CD4-positive, alpha-beta T cell treated with Interferon gamma for 1 hour (primary cell): ENCODE measurements around the gene NFIX.

ENCODE experiments used
- DNase-seq: peaks from one replicate; pipeline ENCODE4 v3.0.0-alpha.2; 2020

NFIX gene

DNA sequence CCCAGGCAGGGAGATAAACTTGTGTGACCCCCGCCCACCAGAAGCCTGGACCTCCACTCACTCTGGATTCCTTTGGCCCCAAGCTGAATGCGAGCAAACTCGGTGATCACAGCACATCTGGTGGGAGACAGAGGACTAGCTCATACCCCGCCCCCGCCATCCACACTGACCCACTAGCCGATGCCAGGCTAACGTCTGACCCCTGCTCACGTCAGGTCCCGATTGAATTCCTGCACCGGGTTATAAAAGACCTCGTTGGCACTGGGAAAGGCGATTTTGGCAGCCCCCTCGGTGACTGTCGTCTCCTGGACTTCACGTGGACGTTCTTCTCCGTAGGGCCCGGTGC, 120.6 kb downstream of the NFIX start:
- DNase-seq: no peak

DNA sequence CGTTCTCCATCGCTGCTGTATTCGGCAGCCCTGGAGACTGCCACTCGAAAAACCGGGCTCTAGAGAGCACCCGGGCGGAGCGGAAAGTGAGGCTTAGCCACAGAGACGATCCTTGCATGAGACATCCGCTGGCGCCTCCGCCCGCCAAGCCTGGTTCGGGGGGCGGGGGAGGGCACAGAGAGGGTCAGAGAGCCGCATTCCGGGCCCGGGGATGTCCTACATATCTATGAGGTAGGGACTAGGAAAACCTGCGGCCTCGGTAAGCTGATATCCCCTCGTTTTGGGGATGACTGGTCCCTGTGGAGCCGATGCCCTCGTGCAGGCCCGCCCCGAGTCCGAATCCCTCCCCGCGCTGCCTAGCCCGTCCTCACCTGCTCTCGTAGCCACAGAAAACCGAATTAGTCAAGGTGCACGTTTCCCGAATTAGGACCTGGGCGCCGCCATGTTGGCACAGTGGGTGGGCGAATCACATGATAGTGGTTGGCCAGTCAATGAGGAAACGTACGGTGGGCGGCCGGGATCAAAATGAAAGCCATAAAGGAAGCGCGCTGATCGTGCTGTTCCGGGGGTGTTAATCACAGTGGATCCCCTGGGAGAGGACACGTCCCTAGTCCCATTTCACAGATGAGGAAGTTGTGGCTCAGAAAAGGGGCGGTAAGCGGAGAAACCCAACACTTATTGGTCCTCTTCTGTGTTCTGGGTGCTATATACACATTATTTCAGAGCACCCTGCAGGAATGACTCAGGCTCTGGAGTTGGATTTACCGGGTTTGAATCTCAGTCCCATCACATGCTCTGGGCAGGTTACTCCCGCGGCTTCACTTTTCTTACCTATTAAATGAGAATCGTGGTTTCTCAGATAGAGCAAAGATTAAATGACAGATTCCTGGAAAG, 121.3 kb downstream of the NFIX start, which contains the start of gene TRMT1:
Gene TRMT1 (minus strand): TSS at position 459 of the 894 bp plus-strand sequence. CDS start 341 bp downstream, at position 118.
- DNase-seq: peak; percentile 85

DNA sequence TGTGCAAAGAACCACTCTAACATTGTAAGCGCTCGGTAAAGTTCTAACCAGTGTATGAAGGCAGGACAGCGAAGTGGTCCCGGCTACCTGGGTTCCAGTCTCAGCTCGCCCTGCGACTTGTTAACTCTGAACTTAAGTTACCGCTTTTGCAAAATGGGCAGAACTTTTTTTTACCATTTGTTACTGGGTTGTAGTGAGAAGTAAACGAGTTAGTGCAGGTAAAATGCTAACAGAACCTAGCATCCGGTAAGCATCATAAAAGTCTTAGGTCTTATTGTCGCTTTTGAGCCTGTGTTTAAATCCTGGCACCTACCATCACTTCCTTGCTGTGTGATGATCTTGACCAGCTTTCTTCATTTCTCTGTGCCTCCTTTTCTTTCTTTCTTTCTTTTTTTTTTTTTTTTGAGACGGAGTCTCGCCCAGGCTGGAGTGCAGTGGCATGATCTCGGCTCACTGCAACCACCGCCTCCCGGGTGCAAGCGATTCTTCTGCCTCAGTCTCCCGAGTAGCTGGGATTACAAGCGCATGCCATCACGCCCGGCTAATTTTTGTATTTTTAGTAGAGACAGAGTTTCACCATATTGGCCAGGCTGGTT, 122.0 kb downstream of the NFIX start:
- DNase-seq: no peak

DNA sequence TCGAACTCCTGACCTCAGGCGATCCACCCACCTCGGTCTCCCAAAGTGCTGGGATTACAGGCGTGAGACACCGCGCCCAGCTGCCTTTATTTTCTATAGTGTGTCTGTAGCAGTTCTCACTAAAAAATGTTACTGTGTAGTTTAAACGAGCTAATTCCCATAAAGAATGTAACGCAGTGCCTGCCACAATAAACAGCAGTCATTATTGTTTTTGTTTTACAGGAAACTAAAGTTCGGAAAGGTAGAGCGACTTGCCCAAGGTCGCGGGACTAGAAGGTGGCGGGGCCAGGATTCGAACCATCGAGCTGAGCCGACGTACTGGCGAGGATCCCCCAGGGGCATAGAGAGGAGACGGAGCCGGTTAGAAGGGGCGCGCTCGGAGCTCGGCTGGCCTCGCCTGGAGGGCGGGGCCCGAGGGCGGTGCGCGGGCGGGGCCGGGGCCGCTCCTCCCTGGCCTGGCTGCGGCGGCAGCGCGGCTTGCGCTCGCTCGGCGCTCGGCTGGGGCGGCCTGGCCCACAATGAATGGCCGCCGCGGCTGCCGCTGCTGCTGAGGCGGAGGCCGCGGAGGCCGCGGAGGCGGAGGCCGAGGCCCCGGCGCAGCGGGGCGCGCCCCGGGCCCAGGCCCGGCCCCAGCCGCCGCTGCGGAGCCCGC, 122.6 kb downstream of the NFIX start, which contains the start of gene NACC1:
Gene NACC1 (plus strand): TSS at position 493 of the 652 bp plus-strand sequence. CDS start 16,944 bp downstream, outside the sequence.
- peak; percentile 91 for DNase-seq

DNA sequence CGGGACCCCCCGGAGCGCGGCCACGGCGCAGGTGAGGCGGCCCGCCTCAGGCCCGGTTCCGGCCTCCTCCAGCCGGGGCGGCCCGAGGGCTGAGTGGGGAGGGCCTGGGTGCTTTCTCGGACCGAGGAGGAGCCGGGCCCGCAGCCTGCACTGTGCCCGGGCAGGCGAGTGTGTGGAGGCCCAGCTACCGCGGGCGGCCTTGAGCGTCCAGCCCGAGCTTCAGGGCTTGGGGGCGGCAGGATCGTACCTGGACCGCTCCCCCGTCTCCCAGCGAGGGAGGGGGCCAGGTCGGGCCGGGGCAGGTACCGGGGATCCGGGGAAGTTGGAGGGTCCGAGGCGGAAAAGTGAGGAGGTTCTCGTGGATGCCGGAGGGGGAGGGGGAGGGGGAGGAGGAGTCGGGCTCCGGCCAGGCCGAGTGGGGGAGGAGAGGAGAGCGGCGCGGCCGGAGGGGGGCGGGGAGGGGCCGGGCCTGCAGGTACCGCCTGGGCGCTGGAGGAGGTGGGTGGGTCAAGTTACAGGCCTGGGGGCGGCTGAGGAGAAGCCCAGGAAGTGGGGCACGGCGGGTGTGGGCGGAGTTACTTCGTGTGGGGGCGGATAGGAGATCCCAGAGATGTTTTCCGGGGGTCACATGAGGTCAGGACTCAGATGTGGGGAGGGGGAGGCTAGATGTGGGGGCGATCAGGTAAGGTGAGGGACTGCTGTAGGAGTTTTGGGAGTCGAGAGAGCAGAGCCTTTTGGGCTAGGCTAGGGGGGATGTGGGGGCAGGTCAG, 123.3 kb downstream of the NFIX start:
- DNase-seq: peak; percentile 18

DNA sequence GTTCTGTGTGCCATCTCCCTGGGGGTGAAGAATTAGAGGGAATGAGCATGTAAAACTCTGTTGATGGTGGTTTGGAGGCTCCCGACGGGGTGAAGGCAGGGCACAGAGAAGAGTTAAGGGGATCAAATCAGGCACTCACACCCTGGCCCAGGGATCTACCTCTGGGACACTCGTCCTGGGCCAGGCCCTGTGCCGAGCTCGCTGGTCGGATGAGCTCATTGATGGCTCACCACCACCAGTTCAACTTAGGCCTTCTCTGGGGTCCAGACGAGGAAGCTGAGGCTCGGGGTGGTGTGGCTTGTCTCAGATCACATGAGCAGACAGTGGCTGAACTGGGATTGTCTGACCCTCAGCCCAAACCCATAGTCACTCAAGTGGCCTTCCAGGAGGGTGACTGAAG, 124.4 kb downstream of the NFIX start:
- no peak for DNase-seq

DNA sequence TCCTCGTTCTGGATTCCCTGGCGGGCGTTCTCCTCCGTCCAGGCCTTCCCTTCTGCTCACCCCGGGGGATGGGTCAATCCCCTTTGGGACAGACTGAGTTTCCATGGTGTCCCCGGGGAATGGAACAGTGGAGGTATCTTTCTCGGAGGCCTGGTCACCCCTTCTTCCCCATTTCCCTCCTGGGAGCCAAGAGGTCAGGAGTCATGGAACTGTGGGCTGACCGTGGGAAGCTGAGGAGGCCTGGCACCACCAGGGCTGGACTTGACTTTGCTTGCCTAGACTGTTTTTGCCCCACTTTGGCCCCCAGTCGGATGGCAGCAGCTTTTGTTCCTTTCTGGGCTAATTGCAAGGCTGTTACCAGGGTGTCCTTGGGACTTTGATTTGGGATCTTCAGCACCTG, 124.8 kb downstream of the NFIX start:
- no peak for DNase-seq

DNA sequence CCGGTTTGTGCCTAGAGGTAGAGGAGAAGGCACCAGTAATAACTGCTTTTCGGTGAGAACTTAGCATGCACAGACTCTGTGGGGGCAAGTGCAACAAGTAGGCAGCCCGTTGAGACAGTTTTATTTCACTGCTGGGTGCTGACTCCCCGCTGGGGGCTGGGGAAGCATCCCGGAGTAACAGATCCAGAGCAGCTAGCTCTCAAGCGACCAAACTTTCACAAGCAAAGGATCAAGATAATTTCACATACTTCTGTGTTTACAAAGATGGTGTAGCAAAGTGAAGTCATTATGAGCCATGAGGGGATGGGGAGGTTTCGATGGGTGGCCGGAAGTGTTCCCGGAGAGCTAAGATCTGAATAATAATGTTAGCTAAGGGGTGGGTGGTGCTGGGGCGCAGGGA, 125.5 kb downstream of the NFIX start:
- no peak for DNase-seq

DNA sequence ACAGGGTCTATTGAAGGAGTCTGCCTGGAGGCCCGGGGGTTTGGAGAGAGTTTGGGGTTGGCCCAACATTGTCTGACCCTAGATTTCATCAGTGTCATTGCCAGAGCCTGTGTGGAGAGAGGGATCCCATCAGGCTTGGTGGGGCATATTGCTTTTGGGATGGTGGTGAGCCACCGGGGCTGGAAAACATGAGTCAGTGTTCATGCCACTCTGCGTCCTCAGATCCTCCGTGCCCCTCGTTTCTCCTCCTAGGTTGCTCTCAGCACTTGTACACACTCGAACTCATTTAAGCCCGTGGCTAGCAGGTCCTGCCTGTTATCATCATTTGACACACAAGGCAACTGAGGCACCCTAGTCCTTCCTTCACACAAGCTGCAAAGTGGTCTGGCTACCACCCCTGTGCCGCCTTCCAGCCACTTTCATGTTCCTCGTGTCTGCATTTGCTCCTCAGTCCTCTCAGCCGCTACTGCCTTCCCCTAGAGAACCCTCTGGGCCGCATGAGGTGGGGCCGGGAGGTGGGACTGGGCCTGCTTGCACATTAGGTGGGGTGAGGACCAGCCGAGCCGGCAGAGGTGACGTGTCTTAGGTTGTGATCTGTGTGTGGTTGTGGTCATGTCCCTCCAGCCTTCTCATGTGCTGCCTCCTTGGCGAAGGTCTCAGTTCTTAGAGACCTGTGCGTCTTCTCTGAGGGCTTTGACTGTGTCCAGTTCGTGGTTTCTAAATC, 126.4 kb downstream of the NFIX start:
- peak; percentile 19 for DNase-seq

DNA sequence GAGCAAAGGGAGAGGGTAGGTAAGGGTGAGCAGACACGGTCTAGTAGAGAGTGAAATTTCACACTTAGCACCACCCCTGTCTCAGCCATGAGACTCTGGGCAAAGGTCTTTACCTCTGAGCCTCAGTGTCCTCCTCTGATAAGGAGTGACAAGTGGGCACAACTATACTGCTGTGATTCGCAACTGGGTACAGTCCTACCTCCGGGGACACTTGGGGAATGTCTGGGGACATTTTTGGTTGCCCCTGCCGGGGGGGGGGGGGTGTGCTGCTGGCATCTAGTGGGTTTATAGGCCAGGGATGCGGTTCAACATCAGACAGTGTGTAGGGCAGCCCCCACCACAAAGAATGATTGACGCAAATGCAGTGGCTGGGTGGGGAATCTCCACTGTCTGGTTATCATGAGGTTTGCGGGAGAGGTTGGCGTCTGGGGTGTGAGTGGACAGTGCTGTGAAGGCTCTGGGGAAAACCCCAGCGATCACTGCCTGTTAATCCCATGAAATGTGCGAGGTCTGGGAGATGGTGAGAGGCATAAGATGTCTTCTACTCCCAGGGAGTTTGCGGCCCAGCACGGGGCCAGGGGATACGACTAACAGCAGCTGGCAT, 127.1 kb downstream of the NFIX start:
- DNase-seq: peak; percentile 28

DNA sequence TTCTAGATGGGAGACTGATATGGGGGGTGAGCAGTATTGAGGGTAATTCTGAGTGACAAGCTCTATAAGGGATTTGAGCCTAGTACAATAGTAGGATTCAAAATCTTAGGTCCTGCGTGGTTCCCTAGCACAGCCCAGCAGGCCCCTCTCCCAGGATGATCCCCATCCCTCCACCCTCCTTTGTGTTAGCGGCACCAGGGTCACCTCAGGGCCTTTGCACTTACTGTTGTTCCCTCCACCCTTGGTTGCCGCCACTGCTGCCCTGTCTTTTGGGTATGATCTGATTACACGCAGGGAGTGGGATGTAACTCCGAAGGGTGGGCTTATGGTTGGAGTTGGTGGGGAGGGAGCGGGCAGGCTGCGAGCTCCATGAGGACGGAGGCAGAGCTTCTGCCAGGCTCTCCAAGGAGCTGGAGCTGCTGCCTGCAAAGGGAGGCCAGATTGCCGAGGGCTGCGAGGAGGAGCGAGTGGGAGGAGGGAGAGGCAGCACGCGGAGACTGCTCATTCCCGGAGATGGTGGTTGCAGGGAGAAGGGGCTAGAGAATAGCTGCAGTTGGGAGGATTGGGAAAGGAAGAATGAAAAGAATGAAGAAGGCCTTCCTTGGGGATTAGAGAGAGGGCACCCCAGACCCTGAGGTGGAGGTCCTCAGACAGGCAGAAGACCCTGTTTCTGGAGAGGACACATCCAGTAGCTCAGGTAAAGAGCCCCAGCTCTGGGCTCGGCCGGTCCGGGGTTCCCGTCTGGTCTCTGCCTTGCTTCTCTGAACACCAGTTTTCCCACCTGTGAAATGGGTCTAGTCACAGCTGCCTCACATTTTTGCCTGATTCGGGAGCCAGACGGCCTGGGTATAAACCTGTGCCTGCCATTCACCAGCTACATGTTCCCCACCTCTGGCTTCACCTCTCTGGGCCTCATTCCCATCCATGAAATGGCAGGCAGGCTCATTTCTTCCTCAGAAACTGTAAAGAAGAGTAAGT, 128.0 kb downstream of the NFIX start:
- no peak for DNase-seq

DNA sequence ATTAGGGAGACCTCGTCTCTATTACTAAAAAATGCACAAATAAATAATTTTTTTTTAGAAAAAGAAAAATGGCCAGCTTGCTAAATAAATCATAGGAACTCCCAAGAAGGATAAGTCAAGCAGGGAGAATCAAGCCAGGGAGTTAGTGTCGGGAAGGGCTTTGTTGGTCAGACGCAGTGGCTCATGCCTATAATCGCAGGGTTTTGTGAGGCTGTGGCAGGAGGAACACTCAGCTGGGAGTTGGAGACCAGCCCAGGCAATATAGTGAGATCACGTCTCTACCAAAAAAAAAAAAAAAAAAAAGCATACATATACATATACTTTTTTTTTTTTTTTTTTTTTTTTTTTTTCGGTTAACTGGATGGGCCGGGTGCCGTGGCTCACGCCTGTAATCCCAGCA, 131.8 kb downstream of the NFIX start:
- DNase-seq: no peak

DNA sequence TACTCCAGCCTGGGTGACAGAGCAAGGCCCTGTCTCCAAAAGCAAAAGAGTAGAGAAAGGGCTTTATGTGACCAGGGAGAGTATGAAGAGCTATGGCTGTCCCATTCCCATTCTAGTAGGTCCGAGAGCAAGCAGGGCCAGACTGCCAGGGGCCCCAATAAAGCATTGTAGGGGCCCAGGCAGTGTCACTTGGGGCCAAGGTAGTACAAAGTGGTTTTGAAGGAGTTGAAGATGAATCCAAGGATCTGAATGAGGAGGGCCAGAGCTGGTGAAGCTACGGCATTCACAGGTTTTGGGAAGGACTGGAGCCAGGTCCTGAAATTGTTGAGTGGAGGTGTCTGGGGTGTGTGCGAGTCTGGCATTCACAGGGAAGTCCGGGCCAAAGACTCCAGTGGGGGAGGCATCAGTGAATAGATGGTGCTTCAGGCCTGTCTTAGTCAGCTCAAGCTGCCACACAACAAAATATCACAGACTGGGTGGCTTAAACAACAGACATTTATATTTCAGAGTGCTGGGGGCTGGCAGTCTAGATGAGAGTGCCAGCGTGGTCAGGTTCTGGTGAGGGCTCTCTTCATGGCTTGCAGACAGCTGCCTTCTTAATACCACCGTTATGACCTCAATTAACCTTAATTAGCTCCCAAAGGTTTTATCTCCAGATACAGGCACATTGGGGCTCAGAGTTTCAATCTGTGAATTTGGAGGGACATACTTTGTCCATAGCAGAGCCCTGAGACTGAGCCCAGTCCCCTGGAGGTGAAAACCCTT, 132.7 kb downstream of the NFIX start:
- DNase-seq: no peak

DNA sequence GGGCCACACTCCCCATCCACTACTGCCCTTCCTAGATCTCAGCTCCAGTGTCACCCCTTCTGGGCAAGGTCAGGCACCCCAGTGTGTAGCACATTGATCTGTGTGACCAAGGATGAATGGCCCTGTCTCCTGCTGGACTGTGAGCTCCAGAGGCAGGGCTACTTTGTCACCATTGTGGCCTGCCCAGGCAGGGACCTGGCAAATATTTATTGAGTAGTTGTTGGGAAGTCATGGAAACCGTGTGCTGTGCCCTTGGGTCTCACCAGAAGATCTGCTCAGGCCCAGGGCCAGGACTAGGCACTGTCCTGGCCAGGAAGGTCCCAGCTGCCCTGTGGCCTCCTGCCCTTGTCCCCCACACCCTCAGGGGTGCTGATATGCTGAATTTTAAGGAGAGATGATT, 133.3 kb downstream of the NFIX start:
- DNase-seq: no peak

DNA sequence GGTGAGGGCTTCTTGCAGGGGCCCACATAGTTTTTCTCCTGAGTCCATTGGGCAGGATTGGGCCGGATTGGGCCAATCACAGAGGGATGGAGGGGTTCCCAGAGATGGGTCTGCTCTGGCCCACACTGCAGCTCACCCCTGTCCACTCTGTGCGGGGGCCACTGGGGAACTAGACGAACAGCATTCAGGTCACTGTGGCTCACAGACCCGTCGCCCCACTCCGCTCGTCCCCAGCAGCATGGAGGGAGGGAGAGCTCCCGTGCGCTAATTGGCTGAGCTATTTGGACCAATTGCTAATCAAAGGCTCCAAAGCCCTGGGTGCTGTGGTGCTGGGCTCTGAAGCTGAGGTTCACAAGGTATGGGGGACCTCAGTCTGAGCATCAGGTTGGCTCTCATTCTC, 134.1 kb downstream of the NFIX start:
- DNase-seq: no peak

DNA sequence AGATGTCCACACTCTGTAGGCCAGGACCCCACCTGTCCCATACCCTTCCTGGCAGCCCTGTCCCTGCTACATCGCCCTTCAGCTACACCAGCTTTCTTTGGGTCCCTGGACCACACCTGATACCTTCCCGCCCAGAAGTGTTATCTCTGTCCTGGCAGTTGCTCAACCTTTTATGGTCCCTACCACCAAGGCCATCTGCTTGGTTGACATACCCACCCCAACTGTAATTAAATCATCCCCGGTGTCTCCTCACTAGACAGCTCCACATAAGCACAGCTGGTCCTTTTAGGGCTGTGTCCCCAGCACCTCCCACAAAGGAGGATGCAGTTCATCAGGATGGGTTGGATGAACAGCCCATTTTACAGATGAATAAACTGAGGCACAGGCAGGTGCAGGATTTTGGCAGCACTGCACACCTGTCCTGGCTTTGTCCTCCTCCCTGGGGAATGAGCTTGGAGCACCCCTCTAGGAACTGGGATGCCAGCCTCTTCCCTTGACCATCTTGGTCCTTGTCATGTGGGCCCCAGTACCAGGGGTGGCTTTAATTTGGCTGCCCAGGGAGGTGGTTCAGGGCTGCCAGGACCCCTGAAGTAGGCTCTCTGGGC, 135.7 kb downstream of the NFIX start:
- no peak for DNase-seq

DNA sequence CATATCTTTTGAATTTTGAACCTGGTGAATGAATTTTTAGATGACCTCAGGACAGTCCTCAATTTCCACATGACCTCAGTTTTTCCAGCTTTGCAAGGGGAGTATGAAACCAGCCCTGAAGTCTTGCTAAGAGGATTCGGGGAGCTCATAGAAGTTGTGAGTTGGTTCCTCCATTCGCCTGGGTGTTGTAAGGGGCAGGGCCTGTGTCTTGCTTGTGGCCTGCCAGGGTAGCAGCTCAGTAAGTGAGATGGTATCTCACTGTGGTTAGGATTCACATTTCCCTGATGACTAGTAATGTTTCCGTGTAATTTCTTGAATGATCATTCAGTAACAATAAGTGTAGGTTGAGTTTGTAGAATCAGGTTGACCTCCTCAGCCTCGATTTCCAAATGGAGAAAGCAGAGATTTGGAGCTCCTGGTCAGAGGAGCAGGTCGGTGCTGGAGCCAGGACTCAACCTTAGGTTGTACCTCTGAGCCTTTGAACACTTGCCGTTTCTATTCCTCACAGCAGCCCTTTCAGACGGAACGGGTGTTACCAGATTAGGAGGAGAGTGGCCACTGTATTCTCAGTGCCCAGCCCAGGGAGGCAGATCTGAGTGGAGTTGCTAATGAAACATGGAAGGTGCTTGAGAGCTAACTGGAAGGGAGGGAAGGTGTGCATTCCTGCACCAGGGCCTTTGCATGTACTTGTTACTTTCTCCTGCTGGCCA, 137.4 kb downstream of the NFIX start:
- DNase-seq: peak; percentile 13

DNA sequence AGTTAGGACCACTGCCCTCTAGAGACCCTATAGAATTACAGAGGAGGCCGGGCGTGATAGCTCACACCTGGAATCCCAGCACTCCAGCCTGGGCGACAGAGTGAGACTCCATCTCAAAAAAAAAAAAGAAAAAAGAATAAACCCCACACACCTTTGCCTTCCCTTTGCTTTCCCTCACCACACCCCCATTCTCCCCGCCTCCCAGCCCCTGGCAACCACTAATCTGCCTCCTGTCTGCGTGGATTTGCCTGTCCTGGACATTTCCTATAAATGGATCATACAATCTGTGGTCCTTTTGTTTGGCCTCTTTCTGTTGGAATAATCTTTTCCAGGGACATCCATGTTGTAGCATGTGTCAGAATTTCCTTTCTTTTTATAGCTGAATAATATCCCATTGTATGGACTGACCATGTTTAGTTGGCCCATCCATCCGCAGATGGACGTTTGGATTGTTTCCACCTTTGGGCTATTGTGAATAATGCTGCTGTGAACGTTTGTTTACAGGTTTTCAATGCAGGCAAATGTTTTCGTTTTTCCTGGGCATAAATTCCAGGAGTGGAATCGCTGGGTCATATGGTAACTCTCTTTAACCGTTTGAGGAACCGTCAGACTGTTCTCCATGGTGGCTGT, 138.1 kb downstream of the NFIX start:
- DNase-seq: no peak
